PC-3 (cell line): ENCODE data around the gene BAG5.

Source experiments
- CTCF ChIP-seq: fragments of 300-600 bp; sonication (generic); conservative IDR thresholded peaks from 2 replicates; pipeline ENCODE4 v1.5.1; 2017; ENCODE audit warnings: antibody characterized with exemption, low read depth, mild to moderate bottlenecking, low read length
- EZH2 ChIP-seq: fragments of 300-600 bp; sonication (generic); IDR thresholded peaks from one replicate; pipeline ENCODE4 v1.6.1; 2017; ENCODE audit warnings: antibody characterized with exemption, mild to moderate bottlenecking, low read length; ENCODE audit not compliant: unreplicated experiment

DNA sequence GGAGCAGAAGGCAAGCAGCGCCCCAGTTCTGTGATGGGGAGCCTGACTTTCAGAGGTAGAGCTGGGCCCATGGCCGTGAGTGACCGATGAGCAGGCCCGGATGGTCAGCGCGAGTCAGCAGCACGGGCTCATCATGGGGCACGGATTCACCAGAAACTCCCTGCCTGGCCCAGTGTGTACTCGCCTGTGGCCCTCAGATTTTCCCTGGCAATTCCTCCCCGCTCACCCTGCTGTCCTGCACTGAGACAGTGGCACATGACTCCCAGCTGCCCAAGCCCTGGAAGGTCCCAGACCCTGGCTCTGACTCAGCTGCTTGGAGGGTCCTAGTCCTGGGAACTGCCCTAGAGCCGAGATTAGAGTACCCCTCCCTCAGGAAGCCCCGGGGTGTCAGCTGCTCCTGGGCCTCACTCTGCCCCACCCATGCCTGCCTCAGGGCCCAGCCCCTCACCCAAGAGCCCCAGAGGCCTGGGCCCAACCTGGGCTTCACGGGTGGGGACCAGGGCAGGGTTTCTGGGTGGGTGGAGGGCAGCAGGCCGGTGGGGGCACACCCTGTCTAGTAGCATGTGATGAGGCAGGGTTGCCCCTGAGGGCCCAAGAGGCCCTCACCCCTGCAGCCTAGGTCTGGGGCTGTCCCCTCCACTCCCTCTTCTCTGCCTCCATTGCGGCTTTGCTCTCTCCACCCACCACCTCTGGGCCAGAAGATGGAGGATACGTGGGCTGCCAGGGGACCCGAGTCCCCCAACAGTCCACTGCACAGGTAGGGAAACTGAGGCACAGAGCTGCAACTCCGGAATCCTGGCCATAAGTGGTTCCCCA lies 25.1 kb downstream of the BAG5 start:
- TF ChIP-seq CTCF = no peak
- no peak for TF ChIP-seq EZH2
